Naive thymus-derived CD4-positive, alpha-beta T cell (primary cell): ENCODE measurements around the gene ACBD6. TPM values are rescaled to one million over a fixed set of nuclear protein-coding genes. Genes with fewer than 3 reads are reported as not detected.

Experiments used
- ATAC-seq: fragments of 150-1000 bp; cut with Tn5 transposase; 2 replicates; pipeline ENCODE4 v1.10.0; 2021; ENCODE audit warnings: mild to moderate bottlenecking, moderate library complexity
- CTCF ChIA-PET: fragments of 350-600 bp; sonication (Branson Sonifier 250); formaldehyde crosslinking; loops from one replicate; lab custom pipeline; 2021; ENCODE audit warnings: antibody characterized with exemption; lab: Charles Lee
- POLR2A ChIA-PET: fragments of 350-600 bp; sonication (Branson Sonifier 250); formaldehyde crosslinking; loops from one replicate; lab custom pipeline; 2021; ENCODE audit warnings: antibody characterized with exemption, inconsistent platforms; lab: Charles Lee
- DNase-seq, 9 donors: peaks; one replicate each; pipeline versions ENCODE4 v3.0.0 to v3.0.0-alpha.2; 2020 to 2022; ENCODE audit warnings: mixed read lengths in 1 of 9
- H3K27ac ChIP-seq: one replicate; pipeline ENCODE4 v1.7.0; 2013; ENCODE audit warnings: mild to moderate bottlenecking, low read depth, low read length, moderate library complexity
- H3K27me3 ChIP-seq, 2 donors: one replicate each; pipeline ENCODE4 v1.7.0; 2013; ENCODE audit warnings: low read length in 2 of 2, mild to moderate bottlenecking in 2 of 2, moderate library complexity in 2 of 2; ENCODE audit not compliant: control insufficient read depth in 2 of 2, insufficient read depth in 2 of 2
- H3K36me3 ChIP-seq, 3 experiments: 1 replicate in 2 of 3; 2 replicates in 1 of 3; pipeline ENCODE4 v1.7.0; 2013; ENCODE audit warnings: low read length in 3 of 3, mild to moderate bottlenecking in 3 of 3, moderate library complexity in 1 of 3; ENCODE audit not compliant: insufficient read depth in 3 of 3, control insufficient read depth in 2 of 3
- H3K4me1 ChIP-seq, 2 donors: one replicate each; pipeline ENCODE4 v1.7.0; 2013; ENCODE audit warnings: low read length in 2 of 2, mild to moderate bottlenecking in 2 of 2, moderate library complexity in 1 of 2; ENCODE audit not compliant: control insufficient read depth in 2 of 2, insufficient read depth in 2 of 2
- H3K4me3 ChIP-seq: 2 replicates; pipeline ENCODE4 v1.7.0; 2013; ENCODE audit warnings: mild to moderate bottlenecking, low read length
- H3K9me3 ChIP-seq, 3 experiments: 1 replicate in 2 of 3; 2 replicates in 1 of 3; pipeline ENCODE4 v1.7.0; 2013; ENCODE audit warnings: low read length in 3 of 3; ENCODE audit not compliant: control insufficient read depth in 2 of 3
- H3K27ac Mint-ChIP-seq, 9 donors: one replicate each; pipeline ENCODE4 v1.8.0; 2020 to 2022; ENCODE audit warnings: mixed read lengths in 9 of 9, mild to moderate bottlenecking in 8 of 9, moderate library complexity in 5 of 9, inconsistent platforms in 2 of 9
- H3K27me3 Mint-ChIP-seq, 5 donors: one replicate each; pipeline ENCODE4 v1.8.0; 2021 to 2022; ENCODE audit warnings: mixed read lengths in 5 of 5, mild to moderate bottlenecking in 1 of 5
- H3K36me3 Mint-ChIP-seq, 5 donors: one replicate each; pipeline ENCODE4 v1.8.0; 2020 to 2022; ENCODE audit warnings: mixed read lengths in 5 of 5, mild to moderate bottlenecking in 3 of 5, inconsistent platforms in 1 of 5
- H3K4me1 Mint-ChIP-seq, 7 donors: one replicate each; pipeline ENCODE4 v1.8.0; 2020 to 2022; ENCODE audit warnings: mixed read lengths in 7 of 7, mild to moderate bottlenecking in 3 of 7, inconsistent platforms in 1 of 7
- H3K4me3 Mint-ChIP-seq, 10 donors: one replicate each; pipeline ENCODE4 v1.8.0; 2020 to 2022; ENCODE audit warnings: mild to moderate bottlenecking in 10 of 10, mixed read lengths in 10 of 10, moderate library complexity in 6 of 10, inconsistent platforms in 2 of 10
- H3K9me3 Mint-ChIP-seq, 11 donors: one replicate each; pipeline ENCODE4 v1.8.0; 2020 to 2022; ENCODE audit warnings: mixed read lengths in 11 of 11, mild to moderate bottlenecking in 4 of 11, inconsistent platforms in 1 of 11, moderate library complexity in 1 of 11
- intact Hi-C, 2 donors: fragments of 100-400 bp; cut with micrococcal nuclease; formaldehyde crosslinking; loops; one replicate each; pipeline ENCODE4 v1.15.1; 2023
- polyA plus RNA-seq, 2 donors: library from polyadenylated mRNA; unstranded; fragments of 300-500 nt; fragmentation: Illumina TruSeq; gene quantifications; one replicate each; pipeline ENCODE4 v1.2.3, GENCODE V29; 2021
- total RNA-seq, 6 experiments: library from RNA in 5 of 6; stranded (reverse) in 5 of 6; gene quantifications; 1 replicate in 5 of 6; 2 replicates in 1 of 6; pipeline ENCODE4 v1.2.3 and lab custom pipeline; 2021 to 2026

ACBD6 gene
- total and polyA plus RNA-seq, 7 experiments from 2014 or later, result 44.2 to 75.7 (median 47.3) TPM

GRCh38 chr1:180262628-180263488 is 239.5 kb downstream of the ACBD6 start:
- no peak for ATAC-seq
- peaks cover 0 to 4% (median 0%) of the 10 kb centered on the region in 7 donors for H3K4me1 Mint-ChIP-seq
- H3K4me3 Mint-ChIP-seq, result no peak overlapping the region
- no peak for DNase-seq
- H3K9me3 Mint-ChIP-seq, result no peaks in the 10 kb centered on the region
- no peaks in the 10 kb centered on the region for H3K27me3 ChIP-seq
- CTCF ChIA-PET, result no interaction called here
- H3K9me3 ChIP-seq, result no peaks in the 10 kb centered on the region
- no peaks in the 10 kb centered on the region for H3K36me3 ChIP-seq
- no peak overlapping the region for H3K4me3 ChIP-seq
- H3K27ac Mint-ChIP-seq, result no peak overlapping the region
- H3K27me3 Mint-ChIP-seq, result peaks cover 0 to 10% (median 5%) of the 10 kb centered on the region in 5 donors
- no peaks in the 10 kb centered on the region for H3K36me3 Mint-ChIP-seq
- POLR2A ChIA-PET, result interaction anchor here (0.6 kb wide), 1 partner anchor 255 kb away, joined by 3 read pairs; no protein-coding TSS in a partner anchor
- intact Hi-C loops, result no loop called here
- H3K27ac ChIP-seq, result no peak overlapping the region
- H3K4me1 ChIP-seq, result no peaks in the 10 kb centered on the region

GRCh38 chr1:180261524-180262155 is 240.7 kb downstream of the ACBD6 start:
- H3K4me3 Mint-ChIP-seq, result no peak overlapping the region
- intact Hi-C loops, result no loop called here
- no peaks in the 10 kb centered on the region for H3K4me1 ChIP-seq
- no peak overlapping the region for H3K4me3 ChIP-seq
- H3K9me3 ChIP-seq, result no peaks in the 10 kb centered on the region
- H3K27me3 Mint-ChIP-seq, result peaks cover 5 to 16% (median 11%) of the 10 kb centered on the region in 5 donors
- no peaks in the 10 kb centered on the region for H3K27me3 ChIP-seq
- H3K27ac Mint-ChIP-seq, result no peak overlapping the region
- no peaks in the 10 kb centered on the region for H3K36me3 ChIP-seq
- CTCF ChIA-PET, result interaction anchor here (1.4 kb wide), 1 partner anchor 8 kb away, joined by 3 read pairs; no protein-coding TSS in a partner anchor
- DNase-seq, result no peak
- POLR2A ChIA-PET, result interaction anchor here (0.6 kb wide), 1 partner anchor 256 kb away, joined by 3 read pairs; no protein-coding TSS in a partner anchor
- H3K9me3 Mint-ChIP-seq, result no peaks in the 10 kb centered on the region
- H3K27ac ChIP-seq, result no peak overlapping the region
- no peak for ATAC-seq
- H3K36me3 Mint-ChIP-seq, result no peaks in the 10 kb centered on the region
- H3K4me1 Mint-ChIP-seq, result peaks cover 0 to 2% (median 0%) of the 10 kb centered on the region in 7 donors

- Histone ChIP-seq H3K27ac (no peak overlapping the region), H3K27me3 (no peaks in the 10 kb centered on the region), H3K4me1 (no peaks in the 10 kb centered on the region), H3K9me3 (no peaks in the 10 kb centered on the region), H3K36me3 (no peaks in the 10 kb centered on the region), H3K4me3 (no peak overlapping the region)
- DNase-seq (no peak), ATAC-seq (no peak)
- no peak overlapping the region for H3K27ac Mint-ChIP-seq
- no peak overlapping the region for H3K4me3 Mint-ChIP-seq
- H3K9me3 Mint-ChIP-seq, result no peaks in the 10 kb centered on the region
- H3K4me1 Mint-ChIP-seq, result peaks cover 0 to 2% (median 0%) of the 10 kb centered on the region in 7 donors
- H3K36me3 Mint-ChIP-seq, result no peaks in the 10 kb centered on the region
- H3K27me3 Mint-ChIP-seq, result peaks cover 5 to 20% (median 15%) of the 10 kb centered on the region in 5 donors
- intact Hi-C loops, result no loop called here
- ChIA-PET CTCF (interaction anchor here (1.4 kb wide), 1 partner anchor 8 kb away, joined by 3 read pairs; no protein-coding TSS in a partner anchor), POLR2A (no interaction called here)
Measured at GRCh38 chr1:180261030-180261429, 241.3 kb downstream of the ACBD6 start.

- Mint-ChIP-seq H3K27ac (no peak overlapping the region), H3K4me1 (peaks cover 0 to 2% (median 0%) of the 10 kb centered on the region in 7 donors), H3K36me3 (no peaks in the 10 kb centered on the region), H3K9me3 (no peaks in the 10 kb centered on the region), H3K27me3 (peaks cover 5 to 25% (median 19%) of the 10 kb centered on the region in 5 donors), H3K4me3 (no peak overlapping the region)
- Histone ChIP-seq H3K4me3 (no peak overlapping the region), H3K4me1 (no peaks in the 10 kb centered on the region), H3K36me3 (no peaks in the 10 kb centered on the region), H3K27ac (no peak overlapping the region), H3K9me3 (no peaks in the 10 kb centered on the region), H3K27me3 (no peaks in the 10 kb centered on the region)
- no peak for DNase-seq
- POLR2A ChIA-PET, result no interaction called here
- CTCF ChIA-PET, result no interaction called here
- no peak for ATAC-seq
- intact Hi-C loops, result no loop called here
Measured at GRCh38 chr1:180260541-180260940, 241.8 kb downstream of the ACBD6 start.

GRCh38 chr1:180259431-180260338 is 242.7 kb downstream of the ACBD6 start:
- H3K4me3 ChIP-seq, result no peak overlapping the region

GRCh38 chr1:180258935-180259334 is 243.4 kb downstream of the ACBD6 start:
- Mint-ChIP-seq H3K27ac (no peak overlapping the region), H3K4me3 (no peak overlapping the region), H3K4me1 (peaks cover 0 to 2% (median 0%) of the 10 kb centered on the region in 7 donors), H3K27me3 (peaks cover 5 to 32% (median 22%) of the 10 kb centered on the region in 5 donors), H3K36me3 (no peaks in the 10 kb centered on the region), H3K9me3 (no peaks in the 10 kb centered on the region)
- Histone ChIP-seq H3K27me3 (no peaks in the 10 kb centered on the region), H3K36me3 (no peaks in the 10 kb centered on the region), H3K9me3 (no peaks in the 10 kb centered on the region), H3K4me1 (no peaks in the 10 kb centered on the region), H3K4me3 (no peak overlapping the region), H3K27ac (no peak overlapping the region)
- ChIA-PET CTCF (no interaction called here), POLR2A (interaction anchor here (0.5 kb wide), 1 partner anchor 1902 kb away, joined by 3 read pairs; no protein-coding TSS in a partner anchor)
- no peak for ATAC-seq
- intact Hi-C loops, result no loop called here
- DNase-seq, result no peak

More at GRCh38 chr1:180259431-180260338, 242.7 kb downstream of the ACBD6 start:
- Mint-ChIP-seq H3K27ac (peak overlapping the region in 1 of 9 donors; percentile 14), H3K4me3 (no peak overlapping the region), H3K4me1 (peaks cover 0 to 2% (median 0%) of the 10 kb centered on the region in 7 donors), H3K36me3 (no peaks in the 10 kb centered on the region), H3K9me3 (no peaks in the 10 kb centered on the region), H3K27me3 (peaks cover 5 to 29% (median 22%) of the 10 kb centered on the region in 5 donors)
- intact Hi-C loops, result no loop called here
- H3K27ac ChIP-seq, result no peak overlapping the region
- no peaks in the 10 kb centered on the region for H3K36me3 ChIP-seq
- H3K9me3 ChIP-seq, result no peaks in the 10 kb centered on the region
- no peaks in the 10 kb centered on the region for H3K27me3 ChIP-seq
- DNase-seq (no peak), ATAC-seq (no peak)
- no peaks in the 10 kb centered on the region for H3K4me1 ChIP-seq
- ChIA-PET CTCF (no interaction called here), POLR2A (interaction anchor here (0.5 kb wide), 1 partner anchor 1903 kb away, joined by 3 read pairs; no protein-coding TSS in a partner anchor)
